H54 (cell line): Measurements from ENCODE around the gene CAMKMT.

Source experiments
- DNase-seq: peaks from one replicate; pipeline ENCODE4 v3.0.0; 2011; ENCODE audit warnings: low spot score, mixed read lengths; ENCODE audit not compliant: insufficient read length
- FAIRE-seq: peaks from 3 replicates; lab custom pipeline; 2011; peaks lifted over from hg19 to GRCh38; lab: Jason Lieb, UNC
- POLR2A ChIP-seq: IDR thresholded peaks from 2 replicates; pipeline ENCODE4 v1.6.1; 2011; ENCODE audit warnings: low read depth, mild to moderate bottlenecking, low read length

CAMKMT gene

DNA sequence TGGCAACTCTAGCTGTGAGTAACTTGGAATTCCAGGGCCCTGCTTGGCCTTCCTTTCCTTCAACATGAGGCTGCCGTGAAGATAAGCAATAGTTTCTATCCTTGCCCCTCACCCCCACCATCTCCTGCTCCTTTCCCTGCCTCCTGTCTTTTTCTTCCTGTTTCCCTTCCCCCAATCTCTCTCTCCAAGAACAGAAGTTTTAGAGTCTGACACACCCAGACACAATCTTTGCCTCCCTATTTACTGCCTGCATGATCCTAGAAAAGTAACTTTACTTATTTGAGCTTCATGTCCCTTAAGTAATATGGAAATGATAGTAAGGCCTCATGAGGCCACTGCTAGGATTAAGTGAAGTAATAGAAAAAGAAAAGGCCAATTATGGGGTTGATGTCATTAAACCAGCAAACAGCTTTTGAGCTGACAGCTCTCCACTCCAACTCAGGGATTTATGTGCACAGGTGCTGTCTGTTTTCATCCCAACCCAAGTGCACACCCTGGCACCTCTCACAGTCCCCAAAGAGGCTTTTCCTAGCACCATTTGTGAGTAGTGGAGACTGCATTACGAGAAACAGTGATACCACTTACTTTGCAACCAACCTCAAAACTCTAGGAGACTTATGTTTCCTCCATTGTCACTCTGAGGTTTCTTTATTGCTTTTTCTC lies 456.1 kb downstream of the CAMKMT start:
- FAIRE-seq (no peak), DNase-seq (no peak)
- TF ChIP-seq POLR2A = no peak

- TF ChIP-seq POLR2A = no peak
- DNase-seq (no peak), FAIRE-seq (no peak)
Observed at GRCh38 chr2:44819061-44819460, 457.3 kb downstream of the CAMKMT start.

GRCh38 chr2:44821500-44821899 lies 459.8 kb downstream of the CAMKMT start:
- DNase-seq (no peak), FAIRE-seq (no peak)
- TF ChIP-seq POLR2A = no peak

- no peak for TF ChIP-seq POLR2A
- DNase-seq = no peak
- FAIRE-seq = no peak
Observed at GRCh38 chr2:44822174-44822573, 460.4 kb downstream of the CAMKMT start.
